Activated T-helper 1 cell treated with Interleukin-2 at 50 U/mL for 16 hours (primary cell): ENCODE measurements around the gene RAPH1.
A peak's percentile ranks its signal among the peaks of the same experiment; 100 is the strongest.

Source experiments
- DNase-seq: peaks from one replicate; pipeline ENCODE4 v3.0.0-alpha.2; 2020; ENCODE audit warnings: low read depth

Gene RAPH1

GRCh38 chr2:203489531-203489930 is 45.6 kb downstream of the RAPH1 start:
- DNase-seq = no peak

- peak; percentile 27 for DNase-seq
These were observed 50.6 kb downstream of the RAPH1 start for GRCh38 chr2:203484266-203485112.

DNA sequence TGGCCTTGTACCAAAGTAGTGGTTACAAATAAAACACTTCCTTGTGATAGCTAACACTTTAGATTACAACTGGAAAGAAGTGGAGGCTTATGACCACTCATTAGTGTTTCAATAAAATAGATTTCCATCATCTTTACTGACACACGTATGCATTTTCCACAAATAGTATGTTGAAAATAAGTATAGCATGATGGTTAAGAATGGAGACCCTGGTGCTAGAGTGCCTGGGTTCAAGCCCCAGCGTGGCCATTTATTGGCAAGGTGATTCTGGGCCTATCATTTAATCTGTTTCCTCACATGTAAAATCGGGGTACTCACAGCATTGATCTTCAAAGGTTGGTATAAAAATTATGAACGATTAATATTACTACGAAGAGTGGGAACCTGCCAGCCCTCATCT is 54.5 kb downstream of the RAPH1 start:
- DNase-seq = no peak

DNA sequence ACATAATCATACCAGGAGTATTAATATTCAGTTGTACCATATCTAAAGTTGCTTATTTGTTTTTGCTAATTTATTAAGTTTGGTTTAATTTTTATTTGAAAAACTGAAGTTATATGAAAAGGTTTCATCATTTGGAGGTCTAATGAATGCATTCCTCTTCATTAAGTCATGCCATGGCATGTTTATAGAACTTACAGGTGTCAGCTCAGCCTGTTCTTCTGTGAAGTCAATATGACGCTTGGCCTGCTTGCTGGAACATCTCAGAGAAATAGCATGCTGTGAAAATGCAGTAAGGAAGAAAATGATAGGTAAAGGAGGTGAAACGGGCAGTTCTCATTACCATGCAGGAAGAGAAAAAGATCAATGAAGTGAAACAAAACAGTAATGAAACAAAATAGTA is 58.2 kb downstream of the RAPH1 start:
- DNase-seq = no peak

- DNase-seq = no peak
These were observed 63.8 kb downstream of the RAPH1 start for GRCh38 chr2:203471323-203471722.

DNA sequence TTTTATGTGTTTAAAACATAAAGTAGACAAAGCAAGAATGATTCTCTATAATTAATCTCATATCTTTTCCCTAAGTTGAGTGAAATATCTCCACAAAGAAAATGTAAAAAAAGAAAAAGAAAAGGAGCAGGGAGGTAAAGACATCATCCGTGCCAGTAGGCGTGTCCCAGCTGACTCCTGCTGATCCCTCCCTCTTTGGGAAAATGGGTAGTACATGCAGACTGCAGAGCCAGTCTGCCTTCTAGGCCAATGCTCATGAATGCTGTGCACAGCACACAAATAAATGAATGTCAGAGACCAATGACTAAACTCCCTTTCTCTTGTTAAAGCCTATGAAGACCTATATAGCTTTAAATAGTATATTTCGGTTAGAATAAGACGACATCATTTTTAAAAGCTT is 64.7 kb downstream of the RAPH1 start:
- no peak for DNase-seq

DNA sequence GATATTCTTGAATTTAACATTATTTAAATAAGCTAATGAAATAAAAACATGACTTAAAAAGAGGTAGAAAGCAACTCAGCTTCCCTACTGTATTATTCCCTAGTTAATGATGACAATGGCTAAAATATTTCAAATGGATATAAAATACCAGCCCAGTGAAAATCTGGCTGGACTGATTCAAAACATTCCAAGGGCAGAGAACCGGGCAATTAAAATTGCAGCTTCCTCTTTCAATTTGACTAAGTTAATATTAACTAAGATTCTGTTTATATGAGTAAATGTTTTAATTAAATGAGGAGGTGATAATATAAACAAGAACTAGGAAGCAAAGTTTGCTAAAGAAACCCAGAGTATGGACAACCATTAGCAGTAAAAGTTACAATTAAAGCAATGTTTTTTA is 65.6 kb downstream of the RAPH1 start:
- DNase-seq = no peak

GRCh38 chr2:203463266-203463678 is 71.8 kb downstream of the RAPH1 start:
- no peak for DNase-seq

DNA sequence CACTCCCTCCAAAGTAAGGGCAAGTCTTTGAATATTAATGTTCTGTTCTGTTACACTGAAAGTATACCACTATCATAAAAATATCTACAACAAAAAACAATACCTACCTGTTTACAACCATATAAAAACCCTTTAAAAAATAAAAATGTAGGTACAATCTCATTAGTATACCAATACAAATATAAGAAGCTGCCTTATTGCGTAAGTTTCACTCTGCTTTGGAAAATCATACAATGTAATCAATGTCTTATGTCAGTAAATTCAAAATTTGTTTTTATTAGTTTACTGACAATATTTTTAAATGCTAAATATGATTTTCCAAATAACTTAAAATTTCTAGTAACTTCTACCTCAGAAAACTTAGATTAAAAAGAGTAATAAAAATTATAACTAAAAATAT is 72.8 kb downstream of the RAPH1 start:
- DNase-seq = no peak

DNA sequence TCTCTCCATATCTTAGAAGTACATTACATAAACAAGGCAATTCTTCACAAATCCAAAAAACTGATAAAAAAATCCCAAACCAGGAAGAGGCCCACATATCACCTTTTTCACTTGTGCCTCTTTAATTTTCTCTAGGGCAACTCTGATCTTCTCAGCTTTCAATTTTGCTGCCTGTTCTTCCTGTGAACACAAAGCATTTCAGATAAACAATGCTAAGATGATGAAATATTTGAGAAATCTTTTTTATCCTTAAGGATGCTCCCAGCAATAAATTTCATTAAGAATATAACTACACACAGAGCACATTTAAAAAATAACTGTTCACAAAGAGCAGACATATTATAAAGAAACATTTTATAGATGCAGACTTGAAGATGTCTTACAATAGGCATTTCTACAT is 73.4 kb downstream of the RAPH1 start:
- DNase-seq = no peak

- DNase-seq = no peak
These were observed 79.9 kb downstream of the RAPH1 start for GRCh38 chr2:203455209-203455608.

- DNase-seq = no peak
These were observed 81.1 kb downstream of the RAPH1 start for GRCh38 chr2:203453858-203454451.

DNA sequence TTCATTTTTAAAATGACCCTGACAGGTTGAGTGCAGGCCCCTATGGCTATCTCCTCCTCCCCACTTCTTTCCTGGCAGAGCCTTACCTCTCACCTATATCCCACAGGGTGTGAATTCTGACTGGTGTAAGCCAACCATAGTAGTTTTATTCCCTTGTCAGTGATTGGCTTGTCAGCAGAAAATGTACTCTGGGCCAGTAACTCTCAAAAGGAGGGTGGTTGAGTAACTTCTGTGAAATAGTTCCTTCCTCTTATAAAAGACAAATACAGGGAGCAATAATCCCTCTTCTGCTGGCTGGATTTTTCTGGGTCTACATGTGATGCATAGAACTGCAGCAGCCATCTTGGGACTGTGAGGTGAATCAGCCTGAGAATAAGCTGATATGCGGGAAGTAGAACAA is 83.4 kb downstream of the RAPH1 start:
- no peak for DNase-seq

DNA sequence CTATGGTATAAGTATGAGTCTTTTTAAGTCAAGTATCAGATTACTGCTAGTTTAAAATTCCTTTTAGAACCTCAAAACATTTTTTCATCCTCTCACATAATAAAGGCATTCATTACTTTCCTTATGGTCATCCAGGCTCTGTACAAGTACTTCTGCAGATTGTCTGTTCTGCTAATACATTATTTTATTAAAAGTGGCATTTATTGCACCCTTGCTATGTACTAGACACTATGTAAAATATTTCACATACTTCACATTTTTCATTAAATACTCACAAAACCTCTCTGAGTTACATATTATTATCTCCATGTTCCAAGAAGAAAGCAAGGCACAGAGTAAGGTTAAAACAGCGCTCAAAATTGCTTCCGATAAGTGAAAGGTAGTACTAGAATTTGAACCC is 84.1 kb downstream of the RAPH1 start:
- no peak for DNase-seq

- DNase-seq = no peak
These were observed 84.5 kb downstream of the RAPH1 start for GRCh38 chr2:203450561-203450960.

- no peak for DNase-seq
These were observed 88.3 kb downstream of the RAPH1 start for GRCh38 chr2:203446780-203447179.

GRCh38 chr2:203446071-203446481 is 89.0 kb downstream of the RAPH1 start:
- no peak for DNase-seq

DNA sequence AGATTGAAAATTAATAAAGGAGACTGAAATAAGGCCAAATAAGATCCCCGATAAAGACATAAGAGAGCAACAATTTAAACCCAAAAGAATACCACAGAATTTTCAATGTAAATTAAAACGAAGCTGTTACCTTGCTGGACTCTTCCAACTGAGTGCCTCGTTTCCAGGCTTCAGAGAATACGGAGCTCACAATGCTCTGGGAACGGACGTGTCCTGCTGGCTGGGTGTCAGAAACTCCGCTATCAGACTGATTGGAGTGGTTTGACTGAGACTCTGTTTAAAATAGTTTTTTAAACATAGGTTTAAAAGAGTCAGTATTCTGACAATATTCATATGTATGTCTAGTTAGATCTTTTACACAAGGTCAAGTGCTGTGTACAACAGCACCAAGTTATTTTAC is 90.4 kb downstream of the RAPH1 start:
- DNase-seq = no peak

DNA sequence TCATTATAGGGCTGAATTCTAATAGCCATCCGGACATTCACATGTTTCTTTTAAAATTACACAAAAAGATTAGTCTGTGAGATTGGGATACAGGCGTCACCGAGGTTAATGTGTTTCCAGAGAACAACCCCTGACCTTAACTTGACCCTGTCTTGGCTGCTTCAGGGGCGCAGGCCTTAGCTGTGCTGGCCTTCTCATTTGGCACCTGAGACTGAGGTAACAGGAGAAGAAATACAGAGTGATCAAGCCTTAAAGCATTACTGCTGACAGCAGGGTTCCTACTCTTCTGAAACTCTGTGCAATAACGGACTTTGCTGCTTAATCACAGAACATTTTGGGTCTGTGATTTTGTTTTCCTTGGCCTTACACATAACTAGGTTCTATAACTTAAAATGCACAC is 92.6 kb downstream of the RAPH1 start:
- DNase-seq = no peak

- DNase-seq = no peak
These were observed 93.6 kb downstream of the RAPH1 start for GRCh38 chr2:203441463-203441862.

GRCh38 chr2:203440671-203441070 is 94.4 kb downstream of the RAPH1 start:
- no peak for DNase-seq

DNA sequence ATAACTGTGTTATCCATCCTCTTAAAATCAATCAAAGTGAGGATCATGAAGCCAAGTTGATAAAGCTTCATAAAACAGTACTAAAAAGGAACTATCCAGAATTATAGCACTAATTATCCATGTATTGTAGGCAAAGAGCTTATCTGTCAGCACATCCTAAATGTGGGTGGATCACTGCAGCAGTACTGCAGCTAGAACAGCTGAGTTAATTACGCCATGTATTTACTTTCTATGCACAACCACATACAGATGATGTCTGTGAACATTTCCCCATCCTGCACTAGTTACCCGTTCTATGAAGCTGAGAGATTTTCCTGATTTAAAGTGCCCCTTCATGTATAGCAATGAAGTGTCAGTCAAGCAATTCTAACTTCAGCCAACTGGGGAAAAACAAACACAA is 96.6 kb downstream of the RAPH1 start:
- DNase-seq = no peak

DNA sequence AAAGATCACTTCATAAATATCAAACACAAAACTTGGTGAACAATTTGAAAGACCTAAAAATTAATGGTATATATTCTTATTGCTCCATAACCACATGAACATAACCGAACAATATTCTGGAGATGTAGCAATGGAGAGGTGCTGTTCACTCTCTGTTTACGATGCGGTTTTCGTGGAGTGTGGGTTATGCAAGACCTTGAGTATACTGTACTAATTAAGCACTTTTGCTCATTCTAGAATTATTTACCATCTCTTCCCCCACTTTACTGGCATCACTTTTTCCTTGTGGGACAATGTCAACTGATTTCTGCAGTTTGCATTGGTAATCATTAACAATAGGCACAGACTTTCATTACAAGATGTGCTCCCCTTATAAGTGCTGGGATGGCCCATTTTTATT is 97.6 kb downstream of the RAPH1 start:
- no peak for DNase-seq

DNA sequence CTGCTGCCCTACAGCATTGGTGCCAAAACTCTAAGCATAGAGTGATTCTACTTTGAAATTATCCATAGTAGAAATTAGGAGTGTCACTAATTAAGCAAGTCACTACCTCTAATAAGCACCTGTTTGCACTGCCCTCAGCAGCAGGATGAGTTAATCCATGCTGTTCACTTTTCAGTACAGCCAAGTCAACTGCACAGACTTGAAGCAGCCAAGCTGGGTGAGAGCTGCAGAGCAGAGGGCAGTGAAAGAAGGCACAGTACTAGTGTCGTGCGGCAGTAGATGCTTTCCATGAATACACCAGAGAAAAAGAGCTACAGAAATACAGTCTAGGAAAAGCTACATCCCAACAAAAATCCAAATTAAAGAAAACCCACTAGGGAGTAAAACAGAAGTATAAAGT is 98.6 kb downstream of the RAPH1 start:
- DNase-seq = no peak
